ENCODE measurements around the gene RNF8.
"Not testable (repeated sequence)": the region's sequence is repeated elsewhere in the genome, so short reads cannot be mapped to it uniquely, and the experiment has no call there.

RNF8 gene

GRCh38 chr6:37343248-37343647 is 10.5 kb upstream of the RNF8 start:
- ATAC-seq: no peak

GRCh38 chr6:37344308-37344707 is 9.5 kb upstream of the RNF8 start:
- no peak for ATAC-seq

More at GRCh38 chr6:37343248-37343647, 10.5 kb upstream of the RNF8 start:
- TF ChIP-seq ZFP3 (CRISPR knock-in tag; IDR thresholded peaks at IDR 0.05) (no peak), OSR1 (CRISPR knock-in tag; IDR thresholded peaks at IDR 0.05) (no peak), SNAI2 (CRISPR knock-in tag; IDR thresholded peaks at IDR 0.05) (no peak), BACH2 (CRISPR knock-in tag; IDR thresholded peaks at IDR 0.05; ENCODE audit: borderline replicate concordance) (no peak), GLIS3 (CRISPR knock-in tag; IDR thresholded peaks at IDR 0.05) (no peak), TCF4 (CRISPR knock-in tag; IDR thresholded peaks at IDR 0.05; ENCODE audit: borderline replicate concordance) (no peak), PPARA (CRISPR knock-in tag; IDR thresholded peaks at IDR 0.05; ENCODE audit: borderline replicate concordance) (no peak), ZNF70 (CRISPR knock-in tag; IDR thresholded peaks at IDR 0.05) (no peak), ZC3H10 (CRISPR knock-in tag; IDR thresholded peaks at IDR 0.05) (no peak), ISL1 (CRISPR knock-in tag; IDR thresholded peaks at IDR 0.05) (no peak), ZFP30 (CRISPR knock-in tag; IDR thresholded peaks at IDR 0.05) (no peak)
- TF ChIP-seq, protein P1, sequence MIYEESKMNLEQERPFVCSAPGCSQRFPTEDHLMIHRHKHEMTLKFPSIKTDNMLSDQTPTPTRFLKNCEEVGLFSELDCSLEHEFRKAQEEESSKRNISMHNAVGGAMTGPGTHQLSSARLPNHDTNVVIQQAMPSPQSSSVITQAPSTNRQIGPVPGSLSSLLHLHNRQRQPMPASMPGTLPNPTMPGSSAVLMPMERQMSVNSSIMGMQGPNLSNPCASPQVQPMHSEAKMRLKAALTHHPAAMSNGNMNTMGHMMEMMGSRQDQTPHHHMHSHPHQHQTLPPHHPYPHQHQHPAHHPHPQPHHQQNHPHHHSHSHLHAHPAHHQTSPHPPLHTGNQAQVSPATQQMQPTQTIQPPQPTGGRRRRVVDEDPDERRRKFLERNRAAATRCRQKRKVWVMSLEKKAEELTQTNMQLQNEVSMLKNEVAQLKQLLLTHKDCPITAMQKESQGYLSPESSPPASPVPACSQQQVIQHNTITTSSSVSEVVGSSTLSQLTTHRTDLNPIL (CRISPR knock-in tag; IDR thresholded peaks at IDR 0.05; ENCODE audit: low read depth): no peak

GRCh38 chr6:37345804-37346203 is 8.0 kb upstream of the RNF8 start:
- not testable (repeated sequence) for ATAC-seq

More at GRCh38 chr6:37344308-37344707, 9.5 kb upstream of the RNF8 start:
- TF ChIP-seq ZNF8 (CRISPR knock-in tag; IDR thresholded peaks at IDR 0.05): no peak
- no peak for TF ChIP-seq PPARA (CRISPR knock-in tag; IDR thresholded peaks at IDR 0.05; ENCODE audit: borderline replicate concordance)
- TF ChIP-seq TCF4 (CRISPR knock-in tag; IDR thresholded peaks at IDR 0.05; ENCODE audit: borderline replicate concordance): no peak
- TF ChIP-seq ZFP30 (CRISPR knock-in tag; IDR thresholded peaks at IDR 0.05): no peak
- no peak for TF ChIP-seq ZNF70 (CRISPR knock-in tag; IDR thresholded peaks at IDR 0.05)
- TF ChIP-seq ESRRG (CRISPR knock-in tag; IDR thresholded peaks at IDR 0.05): no peak
- TF ChIP-seq ZC3H10 (CRISPR knock-in tag; IDR thresholded peaks at IDR 0.05): no peak
- TF ChIP-seq SNAI2 (CRISPR knock-in tag; IDR thresholded peaks at IDR 0.05): no peak
- no peak for TF ChIP-seq PATZ1 (CRISPR knock-in tag; IDR thresholded peaks at IDR 0.05; ENCODE audit: borderline replicate concordance)

DNA sequence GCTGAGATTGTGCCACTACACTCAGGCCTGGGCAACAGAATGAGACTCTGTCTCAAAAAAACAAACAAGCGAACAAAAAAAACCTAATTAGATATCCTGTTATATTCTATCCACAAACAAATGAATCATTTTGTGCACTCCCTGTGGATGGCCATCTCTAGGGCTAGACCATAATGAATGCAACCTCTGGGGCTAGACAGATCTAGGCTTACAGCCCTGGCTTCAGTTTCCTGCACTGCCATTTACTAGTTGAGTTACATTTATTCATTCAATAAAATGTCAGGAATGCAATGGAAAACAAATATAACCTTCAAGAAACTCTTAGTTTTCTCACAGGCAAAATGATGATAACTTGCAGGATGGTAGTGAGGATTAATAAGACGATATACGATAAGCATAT is 6.6 kb upstream of the RNF8 start:
- ATAC-seq: no peak
- no peak for TF ChIP-seq ZFP30 (CRISPR knock-in tag; IDR thresholded peaks at IDR 0.05)
- no peak for TF ChIP-seq SNAI2 (CRISPR knock-in tag; IDR thresholded peaks at IDR 0.05)
- no peak for TF ChIP-seq ZC3H10 (CRISPR knock-in tag; IDR thresholded peaks at IDR 0.05)
- TF ChIP-seq TOX (CRISPR knock-in tag; IDR thresholded peaks at IDR 0.05; ENCODE audit: borderline replicate concordance): no peak
- TF ChIP-seq TCF4 (CRISPR knock-in tag; IDR thresholded peaks at IDR 0.05; ENCODE audit: borderline replicate concordance): no peak
- TF ChIP-seq GLIS3 (CRISPR knock-in tag; IDR thresholded peaks at IDR 0.05): no peak
- no peak for TF ChIP-seq ZFP3 (CRISPR knock-in tag; IDR thresholded peaks at IDR 0.05)
- TF ChIP-seq PATZ1 (CRISPR knock-in tag; IDR thresholded peaks at IDR 0.05; ENCODE audit: borderline replicate concordance): no peak
- no peak for TF ChIP-seq OSR1 (CRISPR knock-in tag; IDR thresholded peaks at IDR 0.05)
- TF ChIP-seq PPARA (CRISPR knock-in tag; IDR thresholded peaks at IDR 0.05; ENCODE audit: borderline replicate concordance): no peak
- TF ChIP-seq, protein P2, sequence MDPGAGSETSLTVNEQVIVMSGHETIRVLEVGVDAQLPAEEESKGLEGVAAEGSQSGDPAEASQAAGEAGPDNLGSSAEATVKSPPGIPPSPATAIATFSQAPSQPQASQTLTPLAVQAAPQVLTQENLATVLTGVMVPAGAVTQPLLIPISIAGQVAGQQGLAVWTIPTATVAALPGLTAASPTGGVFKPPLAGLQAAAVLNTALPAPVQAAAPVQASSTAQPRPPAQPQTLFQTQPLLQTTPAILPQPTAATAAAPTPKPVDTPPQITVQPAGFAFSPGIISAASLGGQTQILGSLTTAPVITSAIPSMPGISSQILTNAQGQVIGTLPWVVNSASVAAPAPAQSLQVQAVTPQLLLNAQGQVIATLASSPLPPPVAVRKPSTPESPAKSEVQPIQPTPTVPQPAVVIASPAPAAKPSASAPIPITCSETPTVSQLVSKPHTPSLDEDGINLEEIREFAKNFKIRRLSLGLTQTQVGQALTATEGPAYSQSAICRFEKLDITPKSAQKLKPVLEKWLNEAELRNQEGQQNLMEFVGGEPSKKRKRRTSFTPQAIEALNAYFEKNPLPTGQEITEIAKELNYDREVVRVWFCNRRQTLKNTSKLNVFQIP (CRISPR knock-in tag; IDR thresholded peaks at IDR 0.05; ENCODE audit: borderline replicate concordance, low read depth): no peak

GRCh38 chr6:37347670-37348111 is 6.1 kb upstream of the RNF8 start:
- no peak for ATAC-seq
- TF ChIP-seq ARNTL (CRISPR knock-in tag; IDR thresholded peaks at IDR 0.05; ENCODE audit: borderline replicate concordance, low read depth): no peak
- TF ChIP-seq, protein P2 (CRISPR knock-in tag; IDR thresholded peaks at IDR 0.05; ENCODE audit: borderline replicate concordance, low read depth): no peak
- TF ChIP-seq RARB (CRISPR knock-in tag; IDR thresholded peaks at IDR 0.05): no peak
- no peak for TF ChIP-seq OSR1 (CRISPR knock-in tag; IDR thresholded peaks at IDR 0.05)
- no peak for TF ChIP-seq TOX (CRISPR knock-in tag; IDR thresholded peaks at IDR 0.05; ENCODE audit: borderline replicate concordance)
- no peak for TF ChIP-seq PATZ1 (CRISPR knock-in tag; IDR thresholded peaks at IDR 0.05; ENCODE audit: borderline replicate concordance)
- TF ChIP-seq CSDC2 (CRISPR knock-in tag; IDR thresholded peaks at IDR 0.05): no peak
